Smooth muscle cell (in vitro differentiated cells): ENCODE data around the gene CMIP. TPM values are rescaled to one million over a fixed set of nuclear protein-coding genes. Genes with fewer than 3 reads are reported as not detected.

Experiments used
- DNase-seq: peaks from one replicate; lab custom pipeline; 2025; ENCODE audit not compliant: unreplicated experiment; lab: John Stamatoyannopoulos, UW
- H2AFZ ChIP-seq: fragments of 200-600 bp; sonication (generic); 2 replicates; pipeline ENCODE4 v1.6.0; 2016; ENCODE audit warnings: antibody characterized with exemption, low read depth, mild to moderate bottlenecking
- H3F3A ChIP-seq: fragments of 200-600 bp; sonication (generic); 2 replicates; pipeline ENCODE4 v1.6.0; 2017; ENCODE audit warnings: antibody characterized with exemption, low read depth
- H3K27ac ChIP-seq: fragments of 200-600 bp; sonication (generic); 2 replicates; pipeline ENCODE4 v1.5.1; 2016; ENCODE audit warnings: low read depth, mild to moderate bottlenecking
- H3K27me3 ChIP-seq: fragments of 200-600 bp; sonication (generic); 2 replicates; pipeline ENCODE4 v1.6.1; 2016; ENCODE audit warnings: low read depth, mild to moderate bottlenecking
- H3K36me3 ChIP-seq: fragments of 200-600 bp; sonication (generic); 2 replicates; pipeline ENCODE4 v1.5.1; 2016; ENCODE audit warnings: low read depth
- H3K4me1 ChIP-seq: fragments of 200-600 bp; sonication (generic); 2 replicates; pipeline ENCODE4 v1.5.1; 2016; ENCODE audit warnings: low read depth
- H3K4me2 ChIP-seq: fragments of 200-600 bp; sonication (generic); 2 replicates; pipeline ENCODE4 v1.6.0; 2016; ENCODE audit warnings: mild to moderate bottlenecking
- H3K4me3 ChIP-seq: fragments of 200-600 bp; sonication (generic); 2 replicates; pipeline ENCODE4 v1.5.1; 2016; ENCODE audit warnings: mild to moderate bottlenecking
- H3K79me2 ChIP-seq: fragments of 200-600 bp; sonication (generic); 2 replicates; pipeline ENCODE4 v1.6.0; 2016; ENCODE audit warnings: low read depth, mild to moderate bottlenecking
- H3K9ac ChIP-seq: fragments of 200-600 bp; sonication (generic); 2 replicates; pipeline ENCODE4 v1.6.0; 2016; ENCODE audit warnings: low read depth
- H3K9me3 ChIP-seq: fragments of 200-600 bp; sonication (generic); replicated peaks from 2 replicates; pipeline ENCODE4 v1.5.1; 2016; ENCODE audit warnings: low read depth
- H4K20me1 ChIP-seq: fragments of 200-600 bp; sonication (generic); 2 replicates; pipeline ENCODE4 v1.6.0; 2016; ENCODE audit warnings: low read depth
- WGBS: methylation state at CpG from one replicate; pipeline ENCODE4 v1.1.7; 2016; ENCODE audit warnings: low lambda C conversion rate; 5-methylcytosine and 5-hydroxymethylcytosine counted together
- polyA plus RNA-seq: library from polyadenylated mRNA; unstranded; fragments of >200 nt; fragmentation: Nextera tagmentation; extraction: Ambion mirVana; gene quantifications from 2 replicates; pipeline ENCODE4 v1.2.1, GENCODE V29; 2016
- total RNA-seq: library from RNA; depleted of rRNA; stranded (reverse); fragments of >200 nt; gene quantifications from 2 replicates; pipeline ENCODE4 v1.2.3, GENCODE V29; 2014
- TF ChIP-seq, protein P1 (sequence below): fragments of 200-600 bp; sonication (generic); IDR thresholded peaks from 2 replicates; pipeline ENCODE4 v1.5.1; 2017; ENCODE audit warnings: borderline replicate concordance, mild to moderate bottlenecking, antibody characterized with exemption; ENCODE audit not compliant: insufficient read depth, poor library complexity, severe bottlenecking

CMIP gene
- 22.5 and 44.5 TPM in 2 replicates for total RNA-seq
- 2.5 and 9.4 TPM in 2 replicates for polyA plus RNA-seq

DNA sequence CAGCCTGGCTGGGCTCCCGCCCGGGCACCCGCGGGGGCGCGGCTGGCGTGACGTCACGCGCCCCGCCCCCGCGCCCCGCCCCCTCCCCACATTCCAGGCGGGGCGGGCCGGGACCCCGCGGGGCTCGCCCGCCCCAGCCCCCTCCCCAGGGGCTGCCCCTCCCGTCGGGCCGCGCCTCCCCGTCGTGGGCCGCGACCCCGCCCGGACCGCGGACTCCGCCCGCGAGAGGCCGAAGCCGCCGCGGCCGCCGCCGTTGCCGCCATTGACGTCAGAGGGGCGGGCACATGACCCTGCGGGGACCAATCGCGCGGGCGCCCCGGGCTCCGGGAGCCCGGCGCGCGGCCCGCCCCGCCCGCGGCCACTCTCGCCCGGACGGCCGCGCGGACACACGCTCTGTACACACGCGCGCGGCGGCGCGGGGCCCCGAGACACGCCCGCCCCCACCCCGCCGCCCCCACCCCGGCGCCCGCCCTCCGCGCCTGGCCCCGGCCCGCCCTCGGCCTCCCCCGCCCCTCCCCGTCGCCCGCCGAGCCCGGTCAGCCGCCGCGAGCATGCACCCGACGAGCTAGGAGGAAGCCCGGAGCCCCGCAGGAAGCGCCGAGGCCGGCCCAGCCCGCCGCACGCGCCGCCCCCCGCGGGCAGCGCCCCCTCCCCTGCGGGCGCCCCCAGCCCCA is at the start of gene CMIP:
Gene CMIP (plus strand): TSS at position 361 of the 674 bp plus-strand sequence.
- Histone ChIP-seq H3K27me3 (no peaks in the 10 kb centered on the region), H3K4me2 (peak within 1 kb of the TSS; percentile 96), H3K4me1 (peaks cover 25% of the 10 kb centered on the region), H3K36me3 (no peaks in the 10 kb centered on the region), H3K27ac (peak within 1 kb of the TSS; percentile 91), H4K20me1 (peaks cover 29% of the 10 kb centered on the region), H3K9me3 (no peaks in the 10 kb centered on the region), H3K9ac (peak within 1 kb of the TSS; percentile 93), H3K4me3 (peak within 1 kb of the TSS; percentile 92), H3K79me2 (peaks cover 46% of the 10 kb centered on the region), H2AFZ (no peak within 1 kb of the TSS), H3F3A (no peaks in the 10 kb centered on the region)
- TF ChIP-seq, protein P1, sequence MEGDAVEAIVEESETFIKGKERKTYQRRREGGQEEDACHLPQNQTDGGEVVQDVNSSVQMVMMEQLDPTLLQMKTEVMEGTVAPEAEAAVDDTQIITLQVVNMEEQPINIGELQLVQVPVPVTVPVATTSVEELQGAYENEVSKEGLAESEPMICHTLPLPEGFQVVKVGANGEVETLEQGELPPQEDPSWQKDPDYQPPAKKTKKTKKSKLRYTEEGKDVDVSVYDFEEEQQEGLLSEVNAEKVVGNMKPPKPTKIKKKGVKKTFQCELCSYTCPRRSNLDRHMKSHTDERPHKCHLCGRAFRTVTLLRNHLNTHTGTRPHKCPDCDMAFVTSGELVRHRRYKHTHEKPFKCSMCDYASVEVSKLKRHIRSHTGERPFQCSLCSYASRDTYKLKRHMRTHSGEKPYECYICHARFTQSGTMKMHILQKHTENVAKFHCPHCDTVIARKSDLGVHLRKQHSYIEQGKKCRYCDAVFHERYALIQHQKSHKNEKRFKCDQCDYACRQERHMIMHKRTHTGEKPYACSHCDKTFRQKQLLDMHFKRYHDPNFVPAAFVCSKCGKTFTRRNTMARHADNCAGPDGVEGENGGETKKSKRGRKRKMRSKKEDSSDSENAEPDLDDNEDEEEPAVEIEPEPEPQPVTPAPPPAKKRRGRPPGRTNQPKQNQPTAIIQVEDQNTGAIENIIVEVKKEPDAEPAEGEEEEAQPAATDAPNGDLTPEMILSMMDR, result no peak
- no CpG with 5 or more reads among the region's 114 CpGs for WGBS
- DNase-seq, result peak; percentile 84

- no peaks in the 10 kb centered on the region for H3K9me3 ChIP-seq
- H3F3A ChIP-seq, result no peaks in the 10 kb centered on the region
- no peak for DNase-seq
- H3K36me3 ChIP-seq, result no peaks in the 10 kb centered on the region
- no peaks in the 10 kb centered on the region for H3K4me1 ChIP-seq
- 79% methylated on average over 13 of the region's 13 CpGs for WGBS
- H3K79me2 ChIP-seq, result no peaks in the 10 kb centered on the region
- no peaks in the 10 kb centered on the region for H4K20me1 ChIP-seq
- no peaks in the 10 kb centered on the region for H3K27me3 ChIP-seq
- no peak overlapping the region for H3K4me2 ChIP-seq
- no peak overlapping the region for H3K4me3 ChIP-seq
- no peak overlapping the region for H3K9ac ChIP-seq
- TF ChIP-seq, protein P1, result no peak
- H2AFZ ChIP-seq, result no peak overlapping the region
- no peak overlapping the region for H3K27ac ChIP-seq
These were observed 49.5 kb upstream of the CMIP start for GRCh38 chr16:81394966-81395655.

- Histone ChIP-seq H3K4me2 (no peak overlapping the region), H3K36me3 (no peaks in the 10 kb centered on the region), H4K20me1 (no peaks in the 10 kb centered on the region), H3K27ac (no peak overlapping the region), H3K27me3 (no peaks in the 10 kb centered on the region), H3K4me3 (no peak overlapping the region), H3K79me2 (no peaks in the 10 kb centered on the region), H3K9ac (no peak overlapping the region), H2AFZ (no peak overlapping the region), H3K4me1 (no peaks in the 10 kb centered on the region), H3F3A (no peaks in the 10 kb centered on the region), H3K9me3 (no peaks in the 10 kb centered on the region)
- DNase-seq, result no peak
- 84% methylated on average over 21 of the region's 21 CpGs for WGBS
- TF ChIP-seq, protein P1, result no peak
These were observed 47.3 kb upstream of the CMIP start for GRCh38 chr16:81397058-81397878.
